ENCODE measurements around the gene CNST.

The CNST gene

GRCh38 chr1:246526915-246527314, 39.3 kb upstream of the CNST start:
- no peak for TF ChIP-seq CTCF (IDR thresholded peaks at IDR 0.05; ENCODE audit: control extremely low read depth, extremely low read depth, low read depth, missing control alignments)
- DNase-seq (ENCODE audit: extremely low spot score), result no peak
- ChIA-PET CTCF (no interaction called here), POLR2A (no interaction called here)

GRCh38 chr1:246527402-246528088, 38.7 kb upstream of the CNST start:
- ChIA-PET POLR2A (no interaction called here), CTCF (interaction anchor here (1.2 kb wide), 1 partner anchor 8 kb away, joined by 3 read pairs; no protein-coding TSS in a partner anchor)
- TF ChIP-seq CTCF (IDR thresholded peaks at IDR 0.05; ENCODE audit: control extremely low read depth, extremely low read depth, low read depth, missing control alignments), result no peak
- no peak for DNase-seq (ENCODE audit: extremely low spot score)

- no peak for DNase-seq (ENCODE audit: extremely low spot score)
- ChIA-PET POLR2A (no interaction called here), CTCF (no interaction called here)
- no peak for TF ChIP-seq CTCF (IDR thresholded peaks at IDR 0.05; ENCODE audit: control extremely low read depth, extremely low read depth, low read depth, missing control alignments)
Measured at GRCh38 chr1:246528933-246529731, 37.1 kb upstream of the CNST start.

GRCh38 chr1:246530482-246530881, 35.8 kb upstream of the CNST start:
- no peak for DNase-seq (ENCODE audit: extremely low spot score)
- CTCF ChIA-PET, result no interaction called here
- POLR2A ChIA-PET, result no interaction called here
- no peak for TF ChIP-seq CTCF (IDR thresholded peaks at IDR 0.05; ENCODE audit: control extremely low read depth, extremely low read depth, low read depth, missing control alignments)

GRCh38 chr1:246532519-246532918, 33.7 kb upstream of the CNST start:
- TF ChIP-seq CTCF (IDR thresholded peaks at IDR 0.05; ENCODE audit: control extremely low read depth, extremely low read depth, low read depth, missing control alignments), result no peak
- ChIA-PET POLR2A (no interaction called here), CTCF (interaction anchor here (1.2 kb wide), 1 partner anchor 35 kb away, joined by 4 read pairs; no protein-coding TSS in a partner anchor)
- DNase-seq (ENCODE audit: extremely low spot score), result no peak

- POLR2A ChIA-PET, result interaction anchor here (0.6 kb wide), 1 partner anchor 64 kb away, joined by 3 read pairs; no protein-coding TSS in a partner anchor
- TF ChIP-seq CTCF (IDR thresholded peaks at IDR 0.05; ENCODE audit: control extremely low read depth, extremely low read depth, low read depth, missing control alignments), result no peak
- DNase-seq (ENCODE audit: extremely low spot score), result no peak
- CTCF ChIA-PET, result interaction anchor here (1.2 to 1.5 kb wide), 3 partner anchors 10 to 36 kb away, joined by 3 to 7 read pairs (median 4); no protein-coding TSS in a partner anchor
Measured at GRCh38 chr1:246533371-246533905, 32.8 kb upstream of the CNST start.

All from GM10248 (cell line).